Upper lobe of left lung (tissue), 6 donors: ENCODE measurements around the gene MRM3. TPM values are rescaled to one million over a fixed set of nuclear protein-coding genes. Genes with fewer than 3 reads are reported as not detected.
"Not testable (repeated sequence)": the region's sequence is repeated elsewhere in the genome, so short reads cannot be mapped to it uniquely, and the experiment has no call there.

ENCODE experiments used
- ATAC-seq, 2 donors: fragments of 200-7000 bp; cut with Tn5 transposase; one replicate each; pipeline ENCODE4 v1.9.1; 2022; ENCODE audit warnings: mild to moderate bottlenecking in 2 of 2, moderate library complexity in 2 of 2; ENCODE audit not compliant: low FRiP score in 2 of 2
- DNase-seq, 2 donors: peaks; one replicate each; pipeline ENCODE4 v3.0.0-alpha.2; 2019 to 2020
- H3K27ac ChIP-seq, 4 donors: fragments of 200-600 bp; sonication (generic); one replicate each; pipeline ENCODE4 v1.5.1; 2016 to 2019
- H3K27me3 ChIP-seq, 4 donors: fragments of 200-600 bp; sonication (generic); one replicate each; pipeline ENCODE4 v1.5.1; 2017 to 2019
- H3K36me3 ChIP-seq, 4 donors: fragments of 200-600 bp; sonication (generic); one replicate each; pipeline ENCODE4 v1.5.1; 2016 to 2019
- H3K4me1 ChIP-seq, 4 donors: fragments of 200-600 bp; sonication (generic); one replicate each; pipeline ENCODE4 v1.5.1; 2018 to 2019
- H3K4me3 ChIP-seq, 4 donors: fragments of 200-600 bp; sonication (generic); one replicate each; pipeline ENCODE4 v1.5.1; 2017 to 2019; ENCODE audit warnings: mild to moderate bottlenecking in 2 of 4, moderate library complexity in 1 of 4
- H3K9me3 ChIP-seq, 4 donors: fragments of 200-600 bp; sonication (generic); one replicate each; pipeline ENCODE4 v1.5.1; 2018 to 2019
- CTCF ChIP-seq, 6 experiments: fragments of 450-650 bp in 4 of 6; fragments of 200-600 bp in 2 of 6; sonication (generic) in 2 of 6; IDR thresholded peaks; one replicate each; pipeline ENCODE4 v1.5.1; 2016 to 2019; ENCODE audit warnings: antibody characterized with exemption in 6 of 6
- EP300 ChIP-seq, 4 donors: sonication (generic); formaldehyde crosslinking; IDR thresholded peaks; one replicate each; pipeline ENCODE4 v1.5.1; 2017; ENCODE audit warnings: antibody characterized with exemption in 4 of 4, control low read depth in 2 of 4
- POLR2A ChIP-seq, 4 donors: fragments of 450-650 bp; IDR thresholded peaks; one replicate each; pipeline ENCODE4 v1.5.1; 2016 to 2017; ENCODE audit warnings: antibody characterized with exemption in 4 of 4, mild to moderate bottlenecking in 2 of 4
- POLR2AphosphoS5 ChIP-seq, 2 donors: sonication (generic); formaldehyde crosslinking; IDR thresholded peaks; one replicate each; pipeline ENCODE4 v1.5.1; 2017; ENCODE audit warnings: antibody characterized with exemption in 2 of 2
- WGBS, 2 donors: methylation state at CpG; one replicate each; pipeline ENCODE4 v1.1.5; 2017 to 2018; 5-methylcytosine and 5-hydroxymethylcytosine counted together
- total RNA-seq, 6 donors: library from RNA; depleted of rRNA in 4 of 6; stranded (reverse); fragments of >200 nt in 4 of 6; gene quantifications; one replicate each; pipeline versions ENCODE4 v1.1.0 to v1.2.1, GENCODE V29; 2016 to 2021
- donor health status: DM: no; HTN: no; CAD: no; lungs with moderate emphysema.
- donor health status: DM: no; HTN: yes; CAD: no; lungs with severe emphysema.

The MRM3 gene
- total RNA-seq, 6 donors from 2014 or later = 9.8 to 17.8 (median 13.2) TPM

GRCh38 chr17:826778-827177 is 44.6 kb downstream of the MRM3 start:
- ATAC-seq = no peak
- TF ChIP-seq POLR2A (IDR thresholded peaks at IDR 0.05) (no peak), POLR2AphosphoS5 (IDR thresholded peaks at IDR 0.05) (no peak), CTCF (IDR thresholded peaks at IDR 0.05) (no peak), EP300 (IDR thresholded peaks at IDR 0.05) (no peak)

GRCh38 chr17:828761-829160 is 46.6 kb downstream of the MRM3 start:
- ATAC-seq (no peak), DNase-seq (no peak)
- no peak overlapping the region for H3K27ac ChIP-seq
- peaks cover 0 to 3% (median 0%) of the 10 kb centered on the region in 4 donors for H3K4me1 ChIP-seq
- H3K4me3 ChIP-seq = no peak overlapping the region
- 84 to 85% methylated on average over 5 of the region's 5 CpGs for WGBS, 2 donors
- H3K9me3 ChIP-seq = no peaks in the 10 kb centered on the region
- no peak for TF ChIP-seq CTCF (IDR thresholded peaks at IDR 0.05)
- TF ChIP-seq POLR2AphosphoS5 (IDR thresholded peaks at IDR 0.05) = no peak
- TF ChIP-seq POLR2A (IDR thresholded peaks at IDR 0.05) = no peak
- no peak for TF ChIP-seq EP300 (IDR thresholded peaks at IDR 0.05)
- no peaks in the 10 kb centered on the region for H3K27me3 ChIP-seq
- H3K36me3 ChIP-seq = peaks cover 0 to 15% (median 6%) of the 10 kb centered on the region in 4 donors

More at GRCh38 chr17:826778-827177, 44.6 kb downstream of the MRM3 start:
- no peaks in the 10 kb centered on the region for H3K9me3 ChIP-seq
- WGBS, 2 donors = 92 to 96% methylated on average over 12 to 21 of the region's 21 CpGs
- no peak overlapping the region for H3K4me3 ChIP-seq
- DNase-seq = no peak
- H3K27ac ChIP-seq = no peak overlapping the region
- H3K27me3 ChIP-seq = no peaks in the 10 kb centered on the region
- peaks cover 0 to 27% (median 12%) of the 10 kb centered on the region in 4 donors for H3K36me3 ChIP-seq
- H3K4me1 ChIP-seq = peaks cover 0 to 3% (median 0%) of the 10 kb centered on the region in 4 donors

GRCh38 chr17:829614-830013 is 47.5 kb downstream of the MRM3 start:
- H3K9me3 ChIP-seq, H3K27me3 ChIP-seq, ATAC-seq, H3K4me3 ChIP-seq, H3K4me1 ChIP-seq, DNase-seq, H3K27ac ChIP-seq: not testable (repeated sequence)
- 67 to 80% methylated on average over 3 of the region's 3 CpGs for WGBS, 2 donors
- peaks cover 0 to 10% (median 3%) of the 10 kb centered on the region in 4 donors for H3K36me3 ChIP-seq

- no peak for ATAC-seq
- DNase-seq = no peak
- no peak overlapping the region for H3K4me3 ChIP-seq
- no peaks in the 10 kb centered on the region for H3K27me3 ChIP-seq
- H3K4me1 ChIP-seq = peaks cover 0 to 3% (median 0%) of the 10 kb centered on the region in 4 donors
- H3K9me3 ChIP-seq = no peaks in the 10 kb centered on the region
- TF ChIP-seq CTCF (IDR thresholded peaks at IDR 0.05) (no peak), EP300 (IDR thresholded peaks at IDR 0.05) (no peak), POLR2A (IDR thresholded peaks at IDR 0.05) (no peak), POLR2AphosphoS5 (IDR thresholded peaks at IDR 0.05) (no peak)
- H3K27ac ChIP-seq = no peak overlapping the region
- peaks cover 0 to 5% (median under 1%) of the 10 kb centered on the region in 4 donors for H3K36me3 ChIP-seq
- 62 to 65% methylated on average over 18 to 19 of the region's 19 CpGs for WGBS, 2 donors
These were observed 48.2 kb downstream of the MRM3 start for GRCh38 chr17:830381-830780.

- Histone ChIP-seq H3K4me3 (no peak overlapping the region), H3K4me1 (peaks cover 0 to 3% (median 0%) of the 10 kb centered on the region in 4 donors), H3K27me3 (no peaks in the 10 kb centered on the region), H3K36me3 (no peaks in the 10 kb centered on the region), H3K9me3 (no peaks in the 10 kb centered on the region), H3K27ac (no peak overlapping the region)
- 81 to 92% methylated on average over 7 of the region's 7 CpGs for WGBS, 2 donors
- TF ChIP-seq CTCF (IDR thresholded peaks at IDR 0.05) = no peak
- no peak for DNase-seq
- no peak for ATAC-seq
These were observed 48.8 kb downstream of the MRM3 start for GRCh38 chr17:830950-831349.
